GM04504 (cell line): ENCODE results near the gene ZSWIM7.
A peak's percentile ranks its signal among the peaks of the same experiment; 100 is the strongest.
"Not testable (repeated sequence)": the region's sequence is repeated elsewhere in the genome, so short reads cannot be mapped to it uniquely, and the experiment has no call there.

Experiments
- DNase-seq: peaks from one replicate; pipeline ENCODE4 v3.0.0-alpha.2; 2012; ENCODE audit warnings: low read depth

Gene ZSWIM7

DNA sequence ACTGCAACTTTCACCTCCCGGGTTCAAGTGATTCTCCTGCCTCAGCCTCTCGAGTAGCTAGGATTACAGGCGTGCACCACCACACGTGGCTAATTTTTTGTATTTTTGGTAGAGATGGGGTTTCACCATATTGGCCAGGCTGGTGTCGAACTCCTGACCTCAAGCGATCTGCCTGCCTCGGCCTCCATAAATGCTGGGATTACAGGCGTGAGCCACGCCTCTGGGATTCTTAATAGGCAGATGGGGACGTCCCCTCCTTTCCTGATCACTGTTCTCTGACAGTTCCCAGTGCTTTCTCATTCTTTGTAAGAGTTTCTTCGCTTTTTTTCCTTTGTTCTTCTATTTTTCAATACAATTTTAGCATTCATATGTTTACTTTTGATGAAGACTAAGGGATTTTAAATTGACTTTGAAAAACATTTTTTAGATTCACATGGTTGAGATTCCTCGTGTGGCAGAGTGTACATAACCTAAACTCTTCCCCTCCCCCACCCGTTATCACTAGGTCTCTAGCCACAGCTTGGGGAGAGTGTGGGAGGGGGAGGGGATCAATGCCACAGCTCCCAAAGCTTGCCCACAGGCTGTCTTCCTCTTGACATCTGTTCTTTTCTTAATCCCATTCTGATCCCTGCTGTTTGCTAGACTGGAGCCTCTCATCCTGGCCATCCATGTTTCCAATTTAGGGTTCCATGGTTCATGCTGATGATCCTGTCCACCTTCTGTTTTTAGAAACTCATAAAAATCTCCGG is 43.5 kb downstream of the ZSWIM7 start:
- DNase-seq, result no peak

DNA sequence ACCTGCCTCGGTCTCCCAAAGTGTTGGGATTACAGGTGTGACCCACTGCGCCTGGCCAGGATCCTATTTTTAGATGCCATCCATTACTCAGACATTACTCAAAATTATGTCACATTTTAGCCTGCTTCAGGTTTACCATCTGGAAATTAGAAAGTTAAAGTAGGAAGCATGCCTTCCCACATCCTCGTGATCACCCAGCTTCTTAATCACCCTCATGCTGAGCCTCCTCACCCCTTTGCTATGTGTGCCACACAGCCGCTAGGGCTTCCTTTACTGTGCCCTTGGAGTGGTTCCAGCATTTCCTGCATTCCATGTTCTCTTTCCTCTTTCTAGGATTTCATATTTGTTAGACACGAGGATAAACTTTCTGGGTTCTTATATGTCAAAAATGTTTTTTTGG is 45.3 kb downstream of the ZSWIM7 start:
- DNase-seq, result peak; percentile 55

DNA sequence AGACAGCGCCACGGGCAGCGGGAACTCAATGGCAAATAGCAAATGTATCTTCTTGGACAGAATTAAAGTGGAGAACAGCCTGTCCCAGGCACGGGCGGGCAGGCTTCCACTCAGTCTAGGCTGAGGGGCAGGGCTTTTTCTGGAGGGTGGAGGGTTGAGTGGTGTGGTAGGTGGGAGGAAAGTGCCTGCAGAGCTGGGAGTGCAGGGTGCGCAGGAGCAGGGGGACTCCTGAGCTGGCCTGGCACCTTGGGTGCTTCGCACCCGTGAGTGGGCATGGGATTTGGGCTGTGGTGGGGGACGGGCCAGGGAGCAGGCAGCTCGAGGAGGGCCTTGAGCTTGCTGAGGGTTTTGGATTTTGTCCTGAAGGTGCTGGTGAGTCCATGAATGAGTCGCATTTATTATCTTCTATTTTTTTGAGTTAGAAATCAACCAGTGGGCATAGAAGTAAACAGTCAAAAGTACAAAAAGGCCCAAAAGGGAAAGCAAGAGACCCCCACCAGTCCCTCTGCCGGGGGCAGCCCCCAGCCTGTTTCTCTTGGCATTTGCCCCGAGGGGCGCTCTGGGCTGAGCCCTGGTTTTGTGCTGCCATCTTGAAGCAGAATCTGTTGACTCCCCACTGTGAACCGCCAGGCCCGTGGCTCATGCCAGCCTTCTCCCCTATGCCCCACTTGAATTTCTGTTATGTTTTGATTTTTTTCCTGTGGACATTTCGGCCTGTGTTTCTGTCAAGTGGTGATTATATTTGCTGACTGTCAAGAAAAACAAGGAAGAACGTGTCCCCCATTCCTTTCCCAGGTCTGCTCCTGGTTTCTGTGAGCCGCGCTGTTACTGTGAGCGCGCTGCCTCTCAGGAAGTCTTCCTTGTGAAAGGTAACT is 46.4 kb downstream of the ZSWIM7 start:
- no peak for DNase-seq

DNA sequence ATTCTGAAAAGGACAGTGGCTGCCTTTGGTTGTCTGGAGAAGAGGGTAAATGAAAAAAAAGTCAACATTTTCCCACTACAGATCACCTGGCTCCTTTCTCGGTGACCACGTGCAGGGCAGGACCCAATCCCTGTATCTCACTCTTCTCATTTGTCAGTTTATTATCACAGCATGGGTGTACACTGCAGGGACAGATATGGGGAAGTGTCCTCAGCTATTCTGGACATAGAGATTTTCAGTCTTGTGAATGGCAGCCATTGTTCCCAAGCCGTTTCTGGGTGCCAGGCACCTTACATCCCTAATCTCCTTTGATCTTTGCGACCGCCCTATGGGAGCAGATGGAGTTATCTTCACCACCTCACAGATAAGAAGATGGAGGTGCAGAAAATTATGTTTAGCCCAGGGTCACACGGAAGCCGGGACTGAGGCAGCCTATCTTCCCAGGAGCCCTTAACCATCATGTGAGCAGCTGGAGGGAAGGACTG is 47.4 kb downstream of the ZSWIM7 start:
- DNase-seq, result no peak

DNA sequence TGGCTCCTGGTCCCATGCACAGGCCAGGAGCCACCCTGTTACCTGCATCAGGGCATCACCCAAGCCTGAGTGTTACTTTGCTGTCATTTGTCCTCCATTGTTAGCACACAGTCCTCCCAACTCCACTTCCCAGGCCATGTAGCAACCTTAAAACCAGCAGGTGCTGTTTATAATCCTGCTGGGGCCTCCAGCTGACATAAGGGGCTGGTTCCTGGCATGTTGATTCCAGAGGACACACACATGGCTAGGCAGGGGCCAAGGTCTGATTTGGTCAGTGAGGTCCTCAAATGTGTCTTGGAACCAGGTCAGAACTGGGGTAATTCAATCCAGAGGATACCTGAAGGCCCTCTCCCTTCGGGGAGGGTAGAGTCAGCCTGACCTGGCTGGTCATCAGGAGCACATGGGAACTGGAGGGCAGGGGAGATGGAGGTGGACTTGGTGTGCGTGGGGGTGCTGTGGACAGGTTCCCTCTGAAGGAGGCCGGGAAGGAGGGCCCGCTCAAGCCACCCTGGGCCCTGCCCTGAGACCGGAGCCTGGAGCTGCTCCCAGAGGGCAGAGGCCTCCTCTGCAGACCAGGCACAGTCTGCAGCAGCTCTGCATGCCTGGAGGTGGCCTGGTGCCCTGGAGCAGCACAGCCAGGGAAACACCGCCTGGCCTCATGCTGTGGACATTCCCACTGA is 48.0 kb downstream of the ZSWIM7 start:
- DNase-seq, result no peak

DNA sequence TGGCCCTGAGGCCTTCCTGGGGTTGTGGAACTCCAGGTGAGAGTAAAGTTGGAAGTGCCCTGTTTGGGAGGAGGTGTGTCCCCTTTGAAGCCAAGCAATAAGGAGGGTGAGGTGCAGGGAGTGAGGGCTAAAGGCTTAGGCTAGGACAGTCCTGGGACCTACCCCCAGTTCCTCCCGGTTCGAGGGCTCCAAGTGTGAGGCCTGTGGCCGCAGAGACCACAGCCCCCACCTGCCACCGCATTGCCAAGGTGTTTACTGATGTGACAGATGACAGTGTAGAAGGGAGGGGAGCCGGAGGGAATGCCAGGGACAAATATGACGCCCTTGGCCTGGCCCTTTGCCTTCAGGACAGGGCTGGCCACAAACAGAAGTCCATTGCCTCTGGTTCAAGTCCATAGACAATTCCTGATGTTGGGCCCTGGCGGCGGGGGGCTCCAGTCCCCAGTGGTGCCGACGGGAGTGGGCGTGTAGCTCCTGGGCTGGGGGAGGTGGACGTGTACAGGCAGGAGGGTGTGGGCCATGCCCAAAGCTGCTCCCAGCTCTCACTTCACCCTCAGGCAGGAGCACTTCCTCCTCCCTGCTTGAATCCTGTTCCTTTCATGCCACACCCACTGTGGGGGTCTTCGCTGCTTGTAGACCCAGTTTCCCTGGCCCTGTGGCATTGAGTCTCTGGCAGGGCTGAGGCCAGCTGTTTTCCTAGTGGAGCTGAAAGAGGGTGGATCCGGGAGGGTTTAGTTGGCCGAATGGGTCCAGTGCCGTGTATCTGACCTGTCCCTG is 51.3 kb downstream of the ZSWIM7 start:
- DNase-seq, result no peak

DNA sequence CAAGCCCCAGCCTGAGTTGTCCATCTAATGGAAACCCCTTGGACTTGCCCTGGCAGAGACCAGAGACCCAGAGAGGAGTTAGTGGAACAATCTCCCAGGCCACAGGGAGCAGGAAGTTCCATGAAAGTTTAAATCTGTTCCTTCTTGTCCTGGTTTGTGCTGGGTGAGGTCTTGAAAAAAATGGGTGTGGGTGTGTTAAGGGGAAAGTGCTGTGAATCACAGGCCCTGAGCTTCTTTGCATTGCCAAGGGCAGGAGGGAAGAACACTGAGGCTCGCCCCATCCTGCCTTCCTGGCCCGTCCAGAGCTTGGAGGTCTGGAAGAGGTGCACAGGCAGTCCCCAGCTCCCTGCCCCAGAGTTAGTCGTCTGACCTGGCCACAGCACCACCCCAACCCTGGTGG is 52.2 kb downstream of the ZSWIM7 start:
- DNase-seq, result no peak

DNA sequence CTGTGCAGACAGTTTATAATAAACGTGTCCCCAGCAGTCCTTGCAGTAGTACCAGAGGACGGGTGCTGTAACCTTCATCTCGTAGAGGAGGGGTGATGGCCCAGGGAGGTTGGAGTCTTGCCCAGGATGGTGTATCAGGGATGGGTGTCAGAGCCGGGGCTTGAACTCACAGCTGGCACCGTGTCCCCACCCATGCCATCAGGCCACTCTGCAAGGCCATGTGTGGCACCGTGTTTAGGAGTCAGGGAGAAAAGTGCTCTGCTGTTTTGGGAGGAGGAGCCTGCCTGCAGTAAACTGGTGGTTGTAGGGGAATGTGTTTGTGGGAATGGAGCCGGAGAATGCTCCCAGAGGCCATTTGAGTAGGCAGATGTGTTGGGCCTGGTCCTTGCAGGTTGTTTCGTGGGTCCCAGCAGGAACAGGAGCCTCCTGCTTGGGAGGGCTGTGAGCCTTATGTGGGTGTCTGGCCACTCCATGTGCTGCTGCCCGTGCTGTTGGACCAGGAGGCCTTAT is 52.8 kb downstream of the ZSWIM7 start:
- DNase-seq, result no peak

DNA sequence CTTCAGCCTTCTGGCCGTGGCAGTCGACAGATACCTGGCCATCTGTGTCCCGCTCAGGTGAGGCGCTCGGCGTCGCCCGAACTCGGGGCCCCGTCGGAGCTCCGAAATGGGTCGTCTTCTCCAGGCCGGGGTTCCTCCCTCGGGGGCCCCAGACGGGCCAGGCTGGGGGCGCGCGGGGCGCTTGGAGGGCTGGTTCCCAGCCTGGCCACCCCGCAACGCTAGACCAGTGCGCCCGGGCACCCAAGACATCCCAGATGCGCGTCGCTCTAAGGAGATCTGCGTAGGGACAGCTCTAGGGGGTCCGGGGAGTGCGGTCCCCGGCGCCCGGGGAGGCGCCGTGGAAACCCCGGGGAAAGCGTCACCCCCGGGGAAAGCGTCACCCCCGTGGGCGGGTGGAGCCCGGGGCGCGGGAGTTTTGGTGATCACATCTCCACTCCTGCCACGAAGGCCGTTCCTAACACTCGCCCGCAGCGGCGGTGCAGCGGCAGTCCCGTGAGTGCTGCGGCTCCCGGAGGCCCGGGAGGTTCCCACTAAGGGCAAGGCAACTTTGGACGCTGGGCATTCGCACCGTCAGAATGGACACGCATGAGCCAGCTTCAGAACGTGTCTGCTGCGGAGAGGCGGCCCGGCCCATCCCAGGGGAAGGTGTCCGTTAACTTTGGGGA is 53.8 kb downstream of the ZSWIM7 start:
- DNase-seq, result no peak

DNA sequence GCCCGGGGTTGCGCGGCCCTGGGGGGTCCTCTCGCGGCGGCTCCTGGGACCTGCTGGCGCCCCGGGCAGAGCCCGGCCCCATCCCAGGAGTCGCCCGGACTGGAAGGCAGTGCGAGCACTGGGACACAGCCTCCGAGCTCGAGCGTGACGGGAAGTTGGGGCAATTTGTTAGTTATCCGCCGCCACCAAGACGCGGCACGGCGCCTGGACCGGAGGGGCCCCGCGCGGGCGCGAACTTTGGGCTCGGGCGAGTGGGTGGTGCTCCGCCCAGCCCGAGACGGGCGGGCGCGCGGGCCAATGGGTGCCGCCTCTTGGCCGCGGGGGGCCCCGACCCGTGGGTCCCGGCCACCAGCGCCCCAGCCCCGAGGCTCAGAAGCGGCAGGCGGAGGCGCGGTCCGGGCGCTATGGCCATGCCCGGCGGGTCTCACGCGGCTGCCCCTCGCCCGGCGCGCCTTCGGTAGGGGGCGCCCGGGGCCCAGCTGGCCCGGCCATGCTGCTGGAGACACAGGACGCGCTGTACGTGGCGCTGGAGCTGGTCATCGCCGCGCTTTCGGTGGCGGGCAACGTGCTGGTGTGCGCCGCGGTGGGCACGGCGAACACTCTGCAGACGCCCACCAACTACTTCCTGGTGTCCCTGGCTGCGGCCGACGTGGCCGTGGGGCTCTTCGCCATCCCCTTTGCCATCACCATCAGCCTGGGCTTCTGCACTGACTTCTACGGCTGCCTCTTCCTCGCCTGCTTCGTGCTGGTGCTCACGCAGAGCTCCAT is 54.6 kb downstream of the ZSWIM7 start, which contains the start of gene ADORA2B:
TSS of gene ADORA2B (plus strand) at position 372 of the 768 bp plus-strand sequence. CDS start at position 491, 119 bp downstream.
- no peak for DNase-seq

DNA sequence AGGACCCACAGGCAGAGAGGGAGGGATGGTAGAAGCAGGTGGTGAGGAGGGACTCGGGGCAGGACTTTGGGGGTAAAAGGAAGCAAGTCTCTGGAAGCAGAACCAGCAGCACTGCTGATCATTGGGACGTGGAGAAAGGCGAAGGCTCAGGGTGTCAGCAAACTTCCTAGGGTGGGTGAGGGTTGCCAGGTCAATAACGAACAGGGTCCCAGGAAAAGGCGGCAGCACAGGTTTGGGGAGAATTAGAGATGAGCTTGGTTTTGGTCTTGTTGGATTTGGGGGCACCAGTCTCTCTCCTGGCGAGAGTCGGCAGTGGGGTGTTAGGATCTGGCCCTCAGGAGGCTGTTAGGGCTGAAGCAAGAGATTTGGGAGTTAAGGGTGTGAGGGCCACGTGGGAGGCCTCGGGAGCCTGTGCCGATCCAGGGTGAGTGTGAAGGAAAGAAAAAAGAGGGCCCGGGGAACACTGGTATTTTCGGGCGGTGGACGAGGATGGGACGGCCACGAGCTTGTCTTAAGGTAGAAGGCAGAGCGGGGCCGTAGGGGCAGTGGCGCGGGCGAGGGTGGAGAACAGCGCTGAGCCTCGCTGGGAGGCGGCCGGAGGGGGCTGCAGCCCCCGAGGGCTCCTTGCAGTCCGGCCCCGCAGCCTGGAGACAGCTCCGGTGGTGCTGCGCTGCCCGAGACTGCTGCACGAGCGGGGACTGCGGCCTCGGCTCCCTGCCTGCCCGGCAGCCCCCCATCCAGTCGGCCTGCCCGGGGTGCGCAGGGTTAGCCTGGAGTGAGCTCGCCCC is 55.3 kb downstream of the ZSWIM7 start:
- DNase-seq, result no peak

DNA sequence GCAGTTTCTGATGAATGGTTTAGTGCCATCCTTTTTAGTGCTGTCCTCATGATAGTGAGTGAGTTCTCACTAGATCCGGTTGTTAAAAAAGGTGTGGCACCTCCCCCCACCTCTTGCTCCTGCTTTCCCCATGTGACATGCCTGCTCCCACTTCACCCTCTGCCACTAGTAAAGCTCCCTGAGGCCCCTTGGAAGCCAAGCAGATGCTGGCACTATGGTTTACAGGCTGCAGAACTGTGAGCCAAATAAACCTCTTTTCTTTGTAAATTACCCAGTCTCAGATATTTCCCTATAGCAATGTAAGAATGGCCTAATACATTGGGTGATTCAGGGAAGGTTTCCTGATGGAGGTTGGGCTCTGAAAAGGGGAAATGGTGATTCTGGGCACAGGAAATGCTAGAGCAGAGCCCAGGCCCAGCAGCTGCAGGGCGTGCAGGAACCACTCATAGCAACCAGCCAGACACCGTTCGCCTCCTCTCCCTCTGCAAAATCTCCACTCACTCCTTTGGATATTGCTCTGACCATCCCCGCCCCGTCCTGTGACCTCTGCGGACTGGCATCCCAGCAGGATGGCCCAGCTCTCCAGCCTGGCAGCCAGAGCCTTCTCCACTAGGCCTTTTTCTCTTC is 57.2 kb downstream of the ZSWIM7 start:
- no peak for DNase-seq

DNA sequence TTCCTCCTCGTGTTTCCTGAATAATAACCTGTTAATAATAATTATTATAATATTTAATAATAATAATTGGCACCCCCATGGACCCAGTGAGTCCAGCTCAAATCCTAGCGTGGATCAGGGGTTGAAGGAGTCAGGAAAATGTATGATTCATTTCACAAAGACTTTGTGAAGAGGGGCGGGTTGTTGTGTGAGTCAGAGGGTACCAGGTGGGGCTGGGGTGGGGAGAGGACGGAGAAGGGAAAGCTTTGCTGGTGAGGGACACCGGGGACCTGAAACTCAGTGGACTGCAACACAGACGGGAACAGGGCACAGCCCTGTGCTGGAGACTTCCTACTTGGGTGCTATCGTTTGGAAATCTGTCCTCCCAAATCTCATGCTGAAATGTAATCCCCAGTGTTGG is 57.7 kb downstream of the ZSWIM7 start:
- DNase-seq, result no peak

DNA sequence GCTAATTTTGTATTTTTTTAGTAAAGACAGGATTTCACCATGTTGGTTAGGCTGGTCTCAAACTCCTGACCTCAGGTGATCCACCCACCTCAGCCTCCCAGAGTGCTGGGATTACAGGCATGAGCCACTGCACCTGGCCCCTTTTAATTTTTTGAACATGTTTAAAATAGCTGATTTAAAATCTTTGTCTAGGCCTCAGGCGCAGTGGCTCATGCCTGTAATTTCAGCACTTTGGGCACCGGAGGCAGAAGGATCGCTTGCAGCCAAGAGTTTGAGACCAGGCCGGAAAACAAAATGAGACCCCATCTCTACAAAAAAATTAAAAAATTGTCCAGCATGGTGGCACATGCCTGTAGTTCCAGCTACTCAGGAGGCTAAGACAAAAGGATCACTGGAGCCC is 63.0 kb downstream of the ZSWIM7 start:
- not testable (repeated sequence) for DNase-seq

DNA sequence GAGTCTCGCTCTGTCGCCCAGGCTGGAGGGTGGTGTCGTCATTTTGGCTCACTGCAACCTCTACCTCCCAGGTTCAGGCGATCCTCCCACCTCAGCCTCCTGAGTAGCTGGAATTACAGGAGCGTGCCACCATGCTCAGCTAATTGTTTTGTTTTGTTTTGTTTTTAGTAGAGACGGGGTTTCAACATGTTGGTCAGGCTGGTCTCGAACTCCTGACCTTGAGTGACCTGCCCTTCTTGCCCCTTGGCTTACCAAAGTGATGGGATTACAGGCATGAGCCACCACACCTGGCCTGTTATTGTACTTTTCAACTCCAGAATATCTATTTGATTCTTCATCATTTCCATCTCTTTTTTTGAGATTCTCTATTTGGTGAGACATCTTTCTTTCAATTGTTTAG is 63.6 kb downstream of the ZSWIM7 start:
- no peak for DNase-seq

DNA sequence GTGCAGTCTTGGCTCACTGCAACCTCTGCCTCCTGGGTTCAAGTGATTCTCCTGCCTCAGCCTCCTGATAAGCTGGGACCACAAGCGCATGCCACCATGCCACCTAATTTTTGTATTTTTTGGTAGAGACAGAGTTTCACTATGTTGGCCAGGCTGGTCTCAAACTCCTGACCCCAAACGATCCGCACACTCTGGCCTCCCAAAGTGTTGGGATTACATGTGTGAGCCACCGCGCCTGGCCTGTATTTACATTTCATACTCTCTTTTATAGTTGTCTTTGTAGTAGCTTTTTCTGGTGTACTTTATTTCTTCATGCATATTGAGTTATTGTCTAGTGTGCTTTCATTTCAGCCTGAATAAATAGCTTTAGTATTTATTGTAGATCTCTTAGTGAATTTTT is 64.6 kb downstream of the ZSWIM7 start:
- no peak for DNase-seq

DNA sequence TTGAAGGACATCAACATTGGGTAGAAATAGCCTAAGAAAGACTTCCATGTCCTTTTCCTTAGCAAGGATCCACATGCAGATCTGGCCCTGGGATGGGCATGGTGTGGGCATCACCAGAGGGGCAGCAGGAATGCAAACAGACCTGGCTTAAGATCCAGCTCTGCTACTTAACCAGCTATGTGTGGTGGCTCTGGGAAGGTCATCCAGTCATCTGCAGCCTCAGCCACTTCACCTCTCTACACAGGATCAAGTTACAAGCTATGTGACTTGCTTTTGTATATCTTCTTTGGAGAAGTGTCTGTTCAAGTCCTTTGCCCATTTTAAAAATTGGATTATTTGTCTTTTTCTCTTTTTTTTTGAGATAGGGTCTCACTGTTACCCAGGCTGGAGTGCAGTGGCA is 68.1 kb downstream of the ZSWIM7 start:
- DNase-seq, result no peak

DNA sequence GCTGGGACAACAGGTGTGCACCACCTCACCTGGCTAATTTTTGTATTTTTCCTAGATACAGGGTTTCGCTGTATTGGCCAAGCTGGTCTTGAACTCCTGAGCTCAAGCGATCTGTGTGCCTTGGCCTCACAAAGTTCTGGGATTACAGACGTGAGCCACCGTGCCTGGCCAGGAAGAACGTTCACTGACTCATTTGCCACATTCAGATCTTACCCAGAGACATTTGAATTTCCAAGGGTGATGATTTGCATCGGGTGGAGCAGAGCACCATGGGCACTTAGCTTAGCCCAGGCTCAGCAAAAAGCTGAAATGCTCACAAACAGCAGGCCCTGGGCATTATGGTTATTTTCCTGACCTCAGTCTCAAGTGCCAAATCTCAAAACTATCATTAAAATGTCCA is 69.1 kb downstream of the ZSWIM7 start:
- no peak for DNase-seq

DNA sequence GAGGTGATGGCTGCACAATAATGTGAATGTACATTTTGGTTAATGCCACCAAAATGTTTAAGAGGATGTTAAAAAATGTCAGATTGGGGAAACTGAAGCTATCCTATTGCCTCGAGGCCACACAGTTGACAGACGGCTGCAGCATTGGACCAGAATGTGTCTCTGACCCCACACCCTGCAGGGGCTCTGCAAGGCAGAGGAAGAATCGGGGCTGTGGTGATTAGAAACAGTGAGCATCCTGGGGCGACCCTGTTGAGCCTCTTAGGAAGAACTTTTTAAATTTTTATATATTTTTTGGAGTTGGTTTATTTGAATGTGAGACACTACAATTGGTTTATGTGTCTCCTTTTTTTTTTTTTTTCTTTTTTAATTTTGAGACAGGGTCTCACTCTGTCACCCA is 69.6 kb downstream of the ZSWIM7 start:
- DNase-seq, result no peak
